Mucosa of descending colon (tissue), 3 donors: ENCODE measurements around the gene FLYWCH2. TPM values are rescaled to one million over a fixed set of nuclear protein-coding genes. Genes with fewer than 3 reads are reported as not detected.
"Not testable (repeated sequence)": the region's sequence is repeated elsewhere in the genome, so short reads cannot be mapped to it uniquely, and the experiment has no call there.

Experiments
- ATAC-seq: fragments of 200-7000 bp; cut with Tn5 transposase; one replicate; pipeline ENCODE4 v1.9.1; 2020; ENCODE audit warnings: mild to moderate bottlenecking, moderate library complexity
- DNase-seq, 3 donors: peaks; one replicate each; pipeline ENCODE4 v3.0.0-alpha.2; 2020
- H3K36me3 ChIP-seq: fragments of 200-600 bp; one replicate; pipeline ENCODE4 v1.8.0; 2021; ENCODE audit warnings: low read depth, mild to moderate bottlenecking
- H3K4me1 ChIP-seq: fragments of 200-600 bp; one replicate; pipeline ENCODE4 v1.8.0; 2021; ENCODE audit warnings: low read depth, mild to moderate bottlenecking
- H3K4me3 ChIP-seq: fragments of 200-600 bp; one replicate; pipeline ENCODE4 v1.8.0; 2021; ENCODE audit warnings: mild to moderate bottlenecking
- H3K9me3 ChIP-seq: fragments of 200-600 bp; one replicate; pipeline ENCODE4 v1.8.0; 2021; ENCODE audit warnings: mild to moderate bottlenecking
- CTCF ChIP-seq: fragments of 200-600 bp; IDR thresholded peaks from one replicate; pipeline ENCODE4 v1.8.0; 2022; ENCODE audit warnings: antibody characterized with exemption, mild to moderate bottlenecking
- intact Hi-C, 2 donors: fragments of 100-400 bp; cut with DNase I in 1 of 2; cut with micrococcal nuclease in 1 of 2; formaldehyde crosslinking; loops; one replicate each; pipeline versions ENCODE4 v1.11.0 to v1.11.1; 2022; cut with DNase I, micrococcal nuclease
- total RNA-seq, 3 donors: library from RNA; stranded (reverse); fragmentation: NEBNext Ultra II Directional in 2 of 3; extraction: Animal tissue kit (Norgen Biotek cat#: 25700) in 2 of 3; gene quantifications; one replicate each; pipeline versions ENCODE4 v1.2.1 to v1.2.4, GENCODE V29; 2021 to 2023
- donor health status: DM: no; HTN: no; CAD: no; lungs with moderate emphysema.
- donor health status: DM: no; HTN: no; CAD: no.
- donor health status: DM: no; HTN: yes; CAD: no.

Gene FLYWCH2
- total RNA-seq, 3 donors from 2014 or later, result 23.3 to 26.9 (median 25.3) TPM

- no peak for DNase-seq
- intact Hi-C loops, result loop anchor here in 1 of 2 donors (10.0 kb wide), 1 partner anchor 52 kb away; no protein-coding TSS in a partner anchor
- Histone ChIP-seq H3K4me1 (peaks cover 5% of the 10 kb centered on the region), H3K9me3 (no peaks in the 10 kb centered on the region), H3K36me3 (no peaks in the 10 kb centered on the region), H3K4me3 (no peak overlapping the region)
- no peak for ATAC-seq
- TF ChIP-seq CTCF, result no peak
Measured at GRCh38 chr16:2926650-2926999, 43.6 kb downstream of the FLYWCH2 start.

- no peak overlapping the region for H3K4me3 ChIP-seq
- ATAC-seq, result peak; percentile 99
Measured at GRCh38 chr16:2927010-2927646, 44.1 kb downstream of the FLYWCH2 start.

DNA sequence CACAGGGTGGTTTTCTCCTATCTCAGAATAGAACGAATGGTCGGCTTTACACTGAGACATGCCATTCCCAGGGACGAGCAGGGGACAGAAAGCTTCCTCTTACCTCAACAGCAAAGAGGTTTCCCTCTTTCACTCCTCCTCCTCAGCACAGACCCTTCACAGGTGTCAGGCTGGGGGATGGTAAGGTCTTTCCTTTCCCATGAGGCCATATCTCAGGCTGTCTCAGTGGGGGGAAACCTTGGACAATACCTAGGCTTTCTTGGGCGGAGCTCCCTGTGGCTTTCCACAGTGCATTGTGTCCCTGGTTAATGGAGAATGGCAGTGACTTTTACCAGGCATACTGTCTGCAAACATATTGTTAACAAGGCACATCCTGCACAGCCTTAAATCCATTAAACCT is 45.1 kb downstream of the FLYWCH2 start:
- not testable (repeated sequence) for ATAC-seq, H3K4me1 ChIP-seq, H3K9me3 ChIP-seq, H3K36me3 ChIP-seq, H3K4me3 ChIP-seq, DNase-seq
- intact Hi-C loops, result loop anchor here in 1 of 2 donors (10.0 kb wide), 1 partner anchor 53 kb away; no protein-coding TSS in a partner anchor

More at GRCh38 chr16:2927010-2927646, 44.1 kb downstream of the FLYWCH2 start:
- peaks cover 5% of the 10 kb centered on the region for H3K4me1 ChIP-seq
- peak; percentile 88 to 97 (median 90) for DNase-seq
- H3K9me3 ChIP-seq, result no peaks in the 10 kb centered on the region
- intact Hi-C loops, result loop anchor here in 1 of 2 donors (10.0 kb wide), 1 partner anchor 52 kb away; no protein-coding TSS in a partner anchor
- peak; percentile 96 for TF ChIP-seq CTCF
- H3K36me3 ChIP-seq, result no peaks in the 10 kb centered on the region

DNA sequence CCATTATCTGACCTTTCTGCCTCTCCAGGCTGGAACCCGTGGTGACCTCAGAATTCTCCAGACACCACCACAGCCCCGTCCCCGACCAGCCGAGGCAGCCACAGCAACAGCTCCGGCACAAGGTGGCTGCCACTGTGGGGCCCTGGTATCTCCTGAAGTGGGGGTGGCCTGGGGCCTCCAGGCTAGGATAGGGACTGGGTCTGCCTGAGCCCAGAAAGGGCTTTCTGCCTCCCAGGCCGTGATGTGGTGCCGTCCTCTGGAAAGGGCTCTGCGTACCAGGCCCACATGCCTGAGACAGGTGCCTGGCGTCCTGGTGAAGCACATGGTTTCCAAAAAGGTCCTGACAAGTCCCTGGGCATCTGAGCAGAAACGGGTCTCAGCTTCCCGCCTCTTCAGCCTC is 45.8 kb downstream of the FLYWCH2 start:
- intact Hi-C loops, result loop anchor here in 1 of 2 donors (10.0 kb wide), 1 partner anchor 54 kb away; no protein-coding TSS in a partner anchor
- no peak for TF ChIP-seq CTCF
- no peaks in the 10 kb centered on the region for H3K36me3 ChIP-seq
- H3K4me3 ChIP-seq, result no peak overlapping the region
- H3K4me1 ChIP-seq, result peaks cover 5% of the 10 kb centered on the region
- no peaks in the 10 kb centered on the region for H3K9me3 ChIP-seq
- no peak for ATAC-seq
- peak in 1 of 3 donors; percentile 31 for DNase-seq

GRCh38 chr16:2929693-2930092 is 46.7 kb downstream of the FLYWCH2 start:
- peaks cover 3% of the 10 kb centered on the region for H3K36me3 ChIP-seq
- H3K4me1 ChIP-seq, result peaks cover 5% of the 10 kb centered on the region
- no peak overlapping the region for H3K4me3 ChIP-seq
- intact Hi-C loops, result loop anchor here in 1 of 2 donors (10.0 kb wide), 1 partner anchor 55 kb away; no protein-coding TSS in a partner anchor
- no peak for TF ChIP-seq CTCF
- DNase-seq (peak in 1 of 3 donors; percentile 35), ATAC-seq (no peak)
- no peaks in the 10 kb centered on the region for H3K9me3 ChIP-seq

GRCh38 chr16:2930236-2930635 is 47.2 kb downstream of the FLYWCH2 start:
- Histone ChIP-seq H3K4me3 (no peak overlapping the region), H3K9me3 (no peaks in the 10 kb centered on the region), H3K4me1 (peaks cover 5% of the 10 kb centered on the region), H3K36me3 (peaks cover 3% of the 10 kb centered on the region)
- ATAC-seq (no peak), DNase-seq (no peak)
- TF ChIP-seq CTCF, result no peak
- intact Hi-C loops, result no loop called here

- ATAC-seq, DNase-seq, H3K36me3 ChIP-seq, H3K4me3 ChIP-seq, H3K9me3 ChIP-seq, intact Hi-C loops, H3K4me1 ChIP-seq: not testable (repeated sequence)
Measured at GRCh38 chr16:2931231-2931914, 48.4 kb downstream of the FLYWCH2 start.
